GM03348 (cell line): ENCODE data around the gene ULK1.

ENCODE experiments used
- DNase-seq: peaks from one replicate; pipeline ENCODE4 v3.0.0; 2012; ENCODE audit warnings: low spot score

The ULK1 gene

GRCh38 chr12:131892711-131893604 is 1.5 kb upstream of the ULK1 start:
- no peak for DNase-seq

- DNase-seq: no peak
Measured at GRCh38 chr12:131893605-131894312, 663 bp upstream of the ULK1 start.

DNA sequence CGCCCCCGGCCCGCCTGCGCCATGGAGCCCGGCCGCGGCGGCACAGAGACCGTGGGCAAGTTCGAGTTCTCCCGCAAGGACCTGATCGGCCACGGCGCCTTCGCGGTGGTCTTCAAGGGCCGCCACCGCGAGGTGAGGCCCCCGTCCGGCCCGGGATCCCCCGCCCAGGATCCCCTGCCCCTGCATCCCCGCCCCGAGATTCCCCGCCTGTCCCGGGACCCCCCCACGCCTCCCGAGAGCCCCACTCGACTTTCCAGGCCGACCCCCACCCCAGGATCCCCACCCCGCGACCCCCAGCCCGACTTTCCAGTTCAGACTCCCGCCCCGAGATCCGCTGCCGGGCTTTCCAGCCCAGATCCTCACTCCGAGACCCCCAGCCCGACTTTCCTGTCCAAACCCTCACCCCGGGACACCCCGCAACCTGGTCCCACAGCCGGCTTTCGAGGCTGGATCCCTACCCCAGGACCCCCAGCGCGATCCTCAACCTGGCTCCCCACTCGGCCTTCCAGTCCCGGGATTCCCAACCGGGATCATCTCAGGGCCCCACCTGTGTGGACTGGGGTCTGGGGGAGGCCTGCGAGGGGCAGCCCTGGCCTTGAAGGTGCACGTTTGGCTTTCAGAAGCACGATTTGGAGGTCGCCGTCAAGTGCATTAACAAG is 688 bp downstream of the ULK1 start:
- DNase-seq: no peak

GRCh38 chr12:131895640-131896079 is 1.2 kb downstream of the ULK1 start:
- DNase-seq: no peak

- peak; percentile 94 for DNase-seq
Measured at GRCh38 chr12:131896080-131896810, 1.8 kb downstream of the ULK1 start.

- DNase-seq: peak; percentile 95
Measured at GRCh38 chr12:131896811-131897270, 2.4 kb downstream of the ULK1 start.

DNA sequence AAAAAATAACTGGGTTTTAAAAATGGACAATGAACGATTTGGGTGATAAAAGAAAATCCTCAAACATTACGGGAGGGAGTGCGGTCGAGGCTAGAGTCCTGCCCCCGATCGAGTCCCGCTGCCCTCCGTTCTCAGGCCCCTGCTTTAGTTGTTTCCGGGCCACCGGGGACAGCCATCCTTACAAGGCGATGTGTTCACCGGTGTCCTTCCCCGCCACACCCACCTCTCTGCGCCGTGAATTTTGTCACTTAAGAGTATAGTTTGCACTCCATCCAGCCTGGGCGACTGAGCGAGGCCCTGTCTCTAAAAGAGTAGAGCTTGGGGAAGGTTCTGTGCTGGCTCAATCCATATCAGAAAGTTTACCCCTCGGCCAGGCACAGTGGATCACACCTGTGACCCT is 2.9 kb downstream of the ULK1 start:
- DNase-seq: no peak

DNA sequence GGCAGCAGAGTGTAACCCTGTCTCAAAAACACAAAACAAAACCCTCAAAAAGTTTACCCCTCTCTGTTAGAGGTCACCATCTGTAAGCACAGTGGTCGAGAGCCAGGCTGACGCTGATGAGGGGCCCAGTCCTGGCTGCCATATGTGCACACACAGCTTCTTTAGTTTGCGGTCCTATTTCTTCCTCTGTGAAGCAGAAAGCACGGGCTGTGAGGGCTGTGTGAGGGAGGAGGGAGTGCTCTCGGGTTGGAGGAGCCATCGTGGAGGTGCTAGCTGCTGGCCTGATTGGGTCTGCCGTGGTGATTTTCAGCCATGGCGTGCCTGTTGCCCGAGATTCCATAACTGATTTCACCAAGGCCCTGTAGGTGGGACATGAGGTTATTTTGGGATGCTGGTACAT is 3.5 kb downstream of the ULK1 start:
- DNase-seq: no peak

- DNase-seq: no peak
Measured at GRCh38 chr12:131900397-131900796, 6.0 kb downstream of the ULK1 start.

DNA sequence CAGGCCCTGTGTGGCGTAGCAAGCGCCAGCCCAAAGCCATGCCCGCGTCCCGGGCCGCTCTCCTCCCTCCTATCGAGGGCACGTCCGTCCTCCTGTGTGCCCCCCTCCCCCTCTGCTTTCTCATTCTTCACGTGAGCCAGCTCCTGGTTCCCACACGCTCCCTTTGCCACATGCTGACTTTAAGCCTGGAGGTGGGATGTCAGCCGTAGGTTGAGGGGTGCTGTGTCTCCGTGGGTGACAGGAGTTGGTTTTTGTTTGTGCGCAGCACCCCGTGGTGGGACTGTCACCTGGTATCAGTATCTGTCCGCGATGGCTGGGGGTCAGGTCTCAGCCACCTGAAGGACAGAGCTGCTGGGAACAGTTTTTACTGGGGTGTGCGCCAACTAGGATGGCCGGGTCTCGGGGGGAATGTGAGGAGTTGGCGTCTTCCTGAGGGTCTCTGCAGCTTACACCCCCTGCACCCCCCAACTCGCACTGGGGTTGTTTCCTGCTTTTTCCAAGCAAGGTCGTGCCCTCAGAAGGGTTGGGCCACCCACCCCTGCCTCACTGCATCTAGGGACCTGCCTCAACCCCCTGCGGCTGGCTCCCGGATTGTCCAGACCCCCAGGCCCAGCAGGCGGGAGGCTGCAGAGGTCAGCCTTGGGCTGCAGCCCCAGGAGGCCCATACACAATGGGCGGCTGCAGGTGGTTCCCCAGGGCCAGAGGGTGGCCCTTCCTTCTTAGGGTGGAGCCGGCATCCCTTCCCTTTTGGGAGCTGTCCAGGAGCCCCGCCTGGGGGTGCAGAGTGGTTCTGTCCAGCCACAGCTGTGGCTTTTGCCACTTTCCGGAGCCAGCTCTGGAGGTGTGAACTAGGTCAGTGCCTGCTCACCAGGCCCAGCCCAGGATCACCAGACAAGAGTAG is 7.3 kb downstream of the ULK1 start:
- no peak for DNase-seq

DNA sequence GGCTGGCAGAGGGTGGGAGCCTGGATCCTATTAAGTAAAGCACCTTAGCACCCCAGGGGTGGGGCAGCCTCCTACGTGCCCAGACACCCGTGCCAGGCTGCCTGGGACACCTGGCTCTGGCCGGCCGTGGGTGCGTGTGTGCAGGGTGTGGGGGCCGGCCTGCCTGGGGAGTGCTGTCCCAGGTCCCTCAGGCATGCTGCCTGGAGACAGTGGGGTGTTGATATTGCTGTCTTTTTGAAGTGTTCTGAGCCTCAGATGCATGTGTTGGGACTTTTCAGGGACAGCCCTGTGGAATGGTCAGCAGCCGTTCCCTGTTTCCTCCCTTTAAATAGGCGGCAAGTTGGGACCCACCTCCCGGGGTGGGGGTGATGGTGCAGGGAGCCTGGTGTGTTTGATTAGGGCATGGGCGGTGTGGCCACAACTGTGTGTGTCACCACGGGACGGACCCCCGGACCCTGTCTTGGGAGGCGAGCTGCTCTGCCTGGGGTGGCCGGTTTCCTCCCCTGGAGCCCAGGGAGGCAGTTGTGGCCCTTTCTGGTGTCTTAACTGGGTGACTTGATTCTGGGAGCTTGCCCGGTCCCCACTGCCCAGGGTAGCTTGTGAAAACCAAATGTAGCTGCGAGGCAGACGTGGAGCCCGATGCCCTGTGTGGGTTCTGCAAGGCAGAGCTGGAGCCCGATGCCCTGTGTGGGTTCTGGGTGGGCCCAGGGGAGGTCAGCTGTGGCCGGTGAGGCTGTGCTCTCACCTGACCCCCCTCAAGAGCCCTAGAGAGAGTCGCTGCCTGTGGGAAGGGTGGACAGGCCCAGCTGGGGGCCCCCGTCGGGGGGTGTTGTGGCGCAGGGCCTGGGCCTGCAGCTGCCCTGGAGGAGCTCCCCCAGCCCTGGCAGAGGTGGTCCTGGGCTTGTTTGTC is 8.2 kb downstream of the ULK1 start:
- DNase-seq: no peak

DNA sequence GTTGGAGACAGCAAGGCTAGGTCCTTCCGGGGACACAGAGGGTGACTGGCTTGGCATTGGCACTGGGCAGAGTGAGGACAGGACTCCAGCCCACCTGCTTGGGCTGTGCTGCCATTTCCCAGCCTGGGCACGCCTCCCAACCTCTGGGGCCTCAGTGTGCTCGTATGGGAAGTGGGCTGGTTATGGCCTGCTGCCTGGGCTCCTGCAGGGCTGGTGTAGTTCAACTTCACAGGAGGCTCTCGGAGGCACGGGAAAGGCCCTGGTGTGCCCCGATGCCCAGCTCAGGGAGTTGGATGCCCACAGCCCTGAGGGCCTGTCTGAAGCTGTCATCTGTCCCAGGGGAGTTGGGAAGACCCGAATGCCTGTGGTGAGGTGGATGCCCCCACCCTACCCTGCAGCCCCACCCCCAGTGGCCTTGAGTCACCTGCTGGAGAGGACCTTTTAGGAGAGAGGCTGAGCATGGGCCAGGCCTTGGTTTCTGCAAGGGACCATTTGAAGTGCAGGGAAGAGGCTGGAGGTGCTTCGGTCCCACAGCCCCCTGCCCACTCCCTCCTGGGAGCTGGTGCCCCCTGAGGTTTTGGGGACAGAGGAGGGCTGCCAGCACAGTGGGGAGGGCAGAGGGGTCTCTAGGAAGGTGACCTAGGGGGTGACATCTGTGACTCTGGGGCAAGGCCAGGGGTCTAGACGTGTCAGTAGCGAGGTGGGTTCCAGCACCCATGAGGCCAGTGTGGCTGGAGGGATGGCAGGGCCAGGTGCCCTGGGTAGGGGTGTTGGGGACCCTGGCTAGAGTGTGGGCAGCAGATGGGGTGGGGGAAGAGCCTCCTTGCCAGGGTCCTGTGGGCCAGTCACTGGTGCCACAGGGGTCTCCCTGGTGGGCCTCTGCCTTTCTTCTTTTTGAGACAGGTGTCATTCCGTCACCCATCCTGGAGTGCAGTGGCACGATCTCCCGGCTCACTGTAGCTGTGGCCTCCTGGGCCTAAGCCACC is 9.1 kb downstream of the ULK1 start:
- DNase-seq: no peak

DNA sequence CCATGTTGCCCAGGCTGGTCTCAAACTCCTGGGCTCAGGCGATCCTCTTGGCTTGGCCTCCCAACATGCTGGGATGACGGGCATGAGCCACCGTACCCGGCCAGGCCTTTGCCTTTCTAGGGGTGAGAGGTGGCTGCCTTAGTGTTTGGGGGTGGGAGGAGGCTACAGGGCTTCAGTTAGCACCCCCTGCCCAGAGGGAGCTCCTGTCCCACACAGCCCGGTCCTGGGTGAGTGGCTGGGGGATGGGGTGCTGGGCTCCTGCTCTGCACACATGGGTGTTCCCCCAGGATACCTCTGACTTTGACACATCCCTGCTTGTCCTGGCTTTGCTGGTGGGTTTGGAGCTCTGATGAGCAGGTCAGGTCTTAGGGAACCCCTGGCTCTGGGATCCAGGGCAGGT is 9.9 kb downstream of the ULK1 start:
- no peak for DNase-seq

DNA sequence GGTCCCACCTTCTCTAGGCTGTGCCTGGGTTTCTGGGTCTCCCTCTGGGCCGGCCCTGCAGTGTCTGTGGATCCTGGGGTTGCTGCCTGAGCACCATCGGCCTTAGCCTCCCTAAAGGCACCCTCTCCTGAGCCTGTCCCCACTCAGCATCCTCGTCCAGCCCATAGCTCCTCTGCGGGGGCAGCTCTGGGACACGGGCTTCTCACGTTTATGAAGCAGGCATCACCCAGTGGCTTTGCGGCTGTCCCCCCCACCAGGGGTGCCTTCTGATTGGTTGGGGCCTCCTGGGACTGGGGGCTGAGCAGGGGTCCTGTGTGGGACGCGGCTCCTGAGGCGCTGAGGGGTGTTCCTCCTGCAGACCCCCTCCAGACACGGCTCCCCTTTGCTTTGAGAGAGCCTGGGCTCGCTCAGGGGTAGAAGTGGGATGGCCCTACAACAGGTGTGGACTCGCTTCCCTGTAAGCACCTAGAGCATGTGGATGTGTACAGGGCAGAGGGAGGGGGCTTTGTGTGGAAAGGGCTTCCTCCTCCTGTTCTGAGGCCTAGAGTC is 10.7 kb downstream of the ULK1 start:
- no peak for DNase-seq

- DNase-seq: no peak
Measured at GRCh38 chr12:131905630-131906091, 11.2 kb downstream of the ULK1 start.

DNA sequence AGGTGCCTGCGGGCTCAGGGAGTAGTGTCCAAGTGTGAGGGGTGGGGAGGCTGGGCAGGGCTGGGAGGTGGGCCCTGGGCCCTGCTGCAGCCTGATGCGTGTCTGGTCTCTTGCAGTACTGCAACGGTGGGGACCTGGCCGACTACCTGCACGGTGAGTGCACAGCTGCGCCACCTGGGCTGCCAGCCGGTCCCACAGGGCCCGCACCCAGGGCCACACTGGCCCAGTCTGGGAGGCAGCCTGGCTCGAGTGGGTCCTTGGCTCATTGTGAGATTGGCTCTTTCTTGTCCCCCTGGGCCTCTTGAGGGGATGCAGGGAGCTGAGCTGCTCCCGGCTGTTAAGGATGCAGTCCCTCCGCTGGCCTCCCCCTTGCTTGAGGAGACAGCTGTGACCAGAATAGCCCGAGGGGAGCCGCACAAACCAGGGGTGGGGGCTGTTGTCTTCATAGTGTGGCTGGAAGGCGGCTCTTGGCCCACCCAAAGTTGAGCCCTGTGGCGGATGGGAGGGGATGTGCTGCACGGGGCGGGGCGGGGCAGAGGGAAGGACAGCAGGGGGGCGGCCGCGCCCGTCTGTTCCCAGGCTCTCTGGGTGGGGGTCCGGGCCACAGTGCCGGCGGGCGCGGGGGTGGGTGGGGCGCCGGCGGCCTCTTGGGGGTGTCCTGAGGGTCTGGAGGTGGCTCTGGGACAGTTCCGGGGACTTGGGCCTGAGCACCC is 13.1 kb downstream of the ULK1 start:
- DNase-seq: no peak
